Hepatocyte (in vitro differentiated cells): ENCODE data around the gene FADS6. TPM values are rescaled to one million over a fixed set of nuclear protein-coding genes. Genes with fewer than 3 reads are reported as not detected.

Source experiments
- DNase-seq: peaks from one replicate; pipeline ENCODE4 v3.0.0-alpha.2; 2016; ENCODE audit warnings: low spot score
- H2AFZ ChIP-seq: fragments of 200-600 bp; sonication (generic); 2 replicates; pipeline ENCODE4 v1.6.0; 2016; ENCODE audit warnings: antibody characterized with exemption, mild to moderate bottlenecking
- H3K27ac ChIP-seq: fragments of 200-600 bp; sonication (generic); 2 replicates; pipeline ENCODE4 v1.5.1; 2016; ENCODE audit warnings: mild to moderate bottlenecking
- H3K27me3 ChIP-seq: fragments of 200-600 bp; sonication (generic); 2 replicates; pipeline ENCODE4 v1.6.1; 2016
- H3K36me3 ChIP-seq: fragments of 200-600 bp; sonication (generic); replicated peaks from 2 replicates; pipeline ENCODE4 v1.5.1; 2016; ENCODE audit warnings: low read depth; ENCODE audit not compliant: insufficient read depth
- H3K4me1 ChIP-seq: fragments of 200-600 bp; sonication (generic); 2 replicates; pipeline ENCODE4 v1.5.1; 2016; ENCODE audit warnings: mild to moderate bottlenecking, moderate library complexity; ENCODE audit not compliant: insufficient read depth
- H3K4me2 ChIP-seq: fragments of 200-600 bp; sonication (generic); 2 replicates; pipeline ENCODE4 v1.6.0; 2016
- H3K4me3 ChIP-seq: fragments of 200-600 bp; sonication (generic); 2 replicates; pipeline ENCODE4 v1.5.1; 2016; ENCODE audit warnings: mild to moderate bottlenecking
- H3K79me2 ChIP-seq: fragments of 200-600 bp; sonication (generic); 2 replicates; pipeline ENCODE4 v1.6.0; 2017; ENCODE audit warnings: mild to moderate bottlenecking
- H3K9me2 ChIP-seq: fragments of 200-600 bp; sonication (generic); replicated peaks from 2 replicates; pipeline ENCODE4 v1.6.0; 2017; ENCODE audit warnings: mild to moderate bottlenecking; ENCODE audit not compliant: insufficient read depth
- H3K9me3 ChIP-seq: fragments of 200-600 bp; sonication (generic); 2 replicates; pipeline ENCODE4 v1.5.1; 2016; ENCODE audit warnings: low read depth, mild to moderate bottlenecking
- H4K20me1 ChIP-seq: fragments of 200-600 bp; sonication (generic); 2 replicates; pipeline ENCODE4 v1.6.0; 2016; ENCODE audit warnings: mild to moderate bottlenecking; ENCODE audit not compliant: insufficient read depth, poor library complexity, severe bottlenecking
- EZH2 ChIP-seq: fragments of 200-600 bp; sonication (generic); IDR thresholded peaks from 2 replicates; pipeline ENCODE4 v1.6.1; 2016; ENCODE audit warnings: antibody characterized with exemption, mild to moderate bottlenecking, borderline replicate concordance
- EZH2phosphoT487 ChIP-seq: fragments of 200-600 bp; sonication (generic); IDR thresholded peaks from one replicate; pipeline ENCODE4 v1.6.1; 2018; ENCODE audit warnings: antibody characterized with exemption, mild to moderate bottlenecking, low read depth, moderate library complexity; ENCODE audit not compliant: unreplicated experiment, severe bottlenecking
- WGBS: methylation state at CpG from one replicate; pipeline ENCODE4 v1.1.6; 2016; ENCODE audit warnings: low lambda C conversion rate; ENCODE audit errors: missing lambda C conversion rate; 5-methylcytosine and 5-hydroxymethylcytosine counted together
- polyA plus RNA-seq: library from polyadenylated mRNA; unstranded; fragments of >200 nt; fragmentation: Nextera tagmentation; extraction: Ambion mirVana; gene quantifications from 2 replicates; pipeline ENCODE4 v1.2.1, GENCODE V29; 2016
- total RNA-seq: library from RNA; depleted of rRNA; stranded (reverse); fragments of >200 nt; gene quantifications from 2 replicates; pipeline ENCODE4 v1.2.3, GENCODE V29; 2014
- TF ChIP-seq, protein P1 (sequence below): fragments of 200-600 bp; sonication (generic); IDR thresholded peaks from 2 replicates; pipeline ENCODE4 v1.5.1; 2016; ENCODE audit warnings: antibody characterized with exemption, mild to moderate bottlenecking; ENCODE audit not compliant: poor library complexity

FADS6 gene
- total and polyA plus RNA-seq, 2 experiments from 2014 or later = 4.2 to 4.3 TPM

DNA sequence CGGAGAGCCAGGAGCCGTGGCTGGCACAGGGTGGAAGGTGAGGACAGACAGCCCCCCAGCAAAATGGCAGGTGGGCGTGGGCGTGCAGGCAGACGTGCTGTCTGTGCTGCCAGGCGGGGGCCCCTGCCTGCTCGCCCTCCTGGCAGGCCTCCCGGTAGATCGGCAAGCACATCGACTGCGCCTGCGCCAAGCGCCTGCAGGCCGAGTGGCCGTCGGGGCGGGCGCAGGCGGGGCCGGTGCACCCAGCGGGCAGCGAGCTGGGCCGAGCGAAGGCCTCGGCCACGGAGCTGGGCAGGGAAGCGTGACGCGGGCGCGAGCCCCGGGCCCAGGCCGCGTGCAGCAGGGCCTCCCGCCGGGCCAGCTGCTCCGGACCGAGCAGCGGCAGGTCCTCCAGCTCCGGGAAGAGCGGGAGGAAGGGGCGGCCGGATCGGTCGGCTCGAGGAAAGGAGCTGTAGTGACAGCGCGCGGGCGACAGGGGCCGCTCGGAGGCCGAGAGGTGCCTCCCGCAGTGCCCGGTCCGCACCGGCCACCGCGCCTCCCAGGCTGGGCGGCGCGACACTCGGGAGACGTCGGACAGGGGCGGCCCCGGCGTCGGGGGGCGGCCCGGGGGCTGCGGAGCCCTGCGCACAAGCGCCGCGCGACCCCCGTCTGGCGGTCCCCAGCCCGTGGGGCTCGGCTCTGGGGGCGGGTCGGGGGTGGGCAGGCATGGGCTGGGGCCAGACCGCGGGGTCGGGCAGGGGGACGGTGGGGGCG is 50.7 kb downstream of the FADS6 start:
- Histone ChIP-seq H3K4me2 (peak overlapping the region; percentile 79), H3K36me3 (no peaks in the 10 kb centered on the region), H3K27me3 (peaks cover 13% of the 10 kb centered on the region), H3K4me3 (no peak overlapping the region), H3K4me1 (peaks cover 5% of the 10 kb centered on the region), H2AFZ (no peak overlapping the region), H3K9me2 (no peaks in the 10 kb centered on the region), H3K79me2 (no peaks in the 10 kb centered on the region), H3K27ac (no peak overlapping the region), H3K9me3 (no peaks in the 10 kb centered on the region), H4K20me1 (no peaks in the 10 kb centered on the region)
- peak; percentile 87 for DNase-seq
- TF ChIP-seq EZH2 = no peak
- TF ChIP-seq, protein P1, sequence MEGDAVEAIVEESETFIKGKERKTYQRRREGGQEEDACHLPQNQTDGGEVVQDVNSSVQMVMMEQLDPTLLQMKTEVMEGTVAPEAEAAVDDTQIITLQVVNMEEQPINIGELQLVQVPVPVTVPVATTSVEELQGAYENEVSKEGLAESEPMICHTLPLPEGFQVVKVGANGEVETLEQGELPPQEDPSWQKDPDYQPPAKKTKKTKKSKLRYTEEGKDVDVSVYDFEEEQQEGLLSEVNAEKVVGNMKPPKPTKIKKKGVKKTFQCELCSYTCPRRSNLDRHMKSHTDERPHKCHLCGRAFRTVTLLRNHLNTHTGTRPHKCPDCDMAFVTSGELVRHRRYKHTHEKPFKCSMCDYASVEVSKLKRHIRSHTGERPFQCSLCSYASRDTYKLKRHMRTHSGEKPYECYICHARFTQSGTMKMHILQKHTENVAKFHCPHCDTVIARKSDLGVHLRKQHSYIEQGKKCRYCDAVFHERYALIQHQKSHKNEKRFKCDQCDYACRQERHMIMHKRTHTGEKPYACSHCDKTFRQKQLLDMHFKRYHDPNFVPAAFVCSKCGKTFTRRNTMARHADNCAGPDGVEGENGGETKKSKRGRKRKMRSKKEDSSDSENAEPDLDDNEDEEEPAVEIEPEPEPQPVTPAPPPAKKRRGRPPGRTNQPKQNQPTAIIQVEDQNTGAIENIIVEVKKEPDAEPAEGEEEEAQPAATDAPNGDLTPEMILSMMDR = peak; percentile 54
- no peak for TF ChIP-seq EZH2phosphoT487
- WGBS = 5% methylated on average over 52 of the region's 88 CpGs

DNA sequence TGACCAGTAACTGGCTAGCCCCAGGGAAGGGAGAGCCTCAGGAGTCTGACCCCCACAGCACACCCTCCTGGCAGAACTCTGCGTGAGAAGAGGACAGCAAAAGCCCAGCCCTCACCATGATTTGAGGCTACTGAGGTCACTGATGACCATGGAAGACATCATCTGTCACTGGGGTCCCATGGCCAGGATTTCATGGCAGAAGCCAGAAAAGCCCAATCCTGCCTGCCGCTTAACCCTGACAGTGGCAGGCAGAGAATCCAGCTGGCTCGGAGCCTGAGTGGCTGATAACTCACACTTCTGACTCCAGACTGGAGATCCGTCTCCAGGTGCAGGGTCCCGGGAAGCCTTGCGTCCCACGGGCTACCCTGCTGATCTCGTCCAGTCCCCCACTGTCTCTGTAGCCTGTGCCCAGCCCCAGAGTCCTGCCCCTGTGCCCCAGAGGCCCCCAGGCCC is 51.3 kb downstream of the FADS6 start:
- Histone ChIP-seq H3K27ac (no peak overlapping the region), H4K20me1 (no peaks in the 10 kb centered on the region), H3K4me1 (peaks cover 5% of the 10 kb centered on the region), H3K79me2 (no peaks in the 10 kb centered on the region), H3K9me2 (no peaks in the 10 kb centered on the region), H3K4me3 (no peak overlapping the region), H3K27me3 (peaks cover 13% of the 10 kb centered on the region), H2AFZ (no peak overlapping the region), H3K9me3 (no peaks in the 10 kb centered on the region), H3K4me2 (peak overlapping the region; percentile 79), H3K36me3 (no peaks in the 10 kb centered on the region)
- DNase-seq = no peak
- 59% methylated on average over 8 of the region's 8 CpGs for WGBS
- TF ChIP-seq EZH2phosphoT487 (no peak), EZH2 (no peak)
- TF ChIP-seq, protein P1 = no peak

GRCh38 chr17:74840989-74841666 is 52.3 kb downstream of the FADS6 start:
- H3K27me3 ChIP-seq = peaks cover 13% of the 10 kb centered on the region
- no peak overlapping the region for H3K27ac ChIP-seq
- H3K4me3 ChIP-seq = no peak overlapping the region
- no peaks in the 10 kb centered on the region for H3K36me3 ChIP-seq
- no peak overlapping the region for H3K4me2 ChIP-seq
- no peaks in the 10 kb centered on the region for H4K20me1 ChIP-seq
- H3K9me3 ChIP-seq = no peaks in the 10 kb centered on the region
- no peaks in the 10 kb centered on the region for H3K9me2 ChIP-seq
- no peaks in the 10 kb centered on the region for H3K79me2 ChIP-seq
- TF ChIP-seq EZH2phosphoT487 (no peak), EZH2 (no peak)
- TF ChIP-seq, protein P1 = no peak
- no peak for DNase-seq
- no peak overlapping the region for H2AFZ ChIP-seq
- WGBS = 47% methylated on average over 13 of the region's 13 CpGs
- H3K4me1 ChIP-seq = peaks cover 5% of the 10 kb centered on the region
